IMR-90 (cell line): ENCODE results near the gene EIF4E3. TPM values are rescaled to one million over a fixed set of nuclear protein-coding genes. Genes with fewer than 3 reads are reported as not detected.

ENCODE experiments used
- ATAC-seq: fragments of 200-7000 bp; cut with Tn5 transposase; 2 replicates; pipeline ENCODE4 v1.9.1; 2020; ENCODE audit warnings: low read depth, mild to moderate bottlenecking, moderate library complexity
- BruUV-seq: library from RNA; stranded (reverse); fragments of 400-500 nt; replicated peaks from 2 replicates; lab custom pipeline; 2021; lab: Mats Ljungman, UMichigan
- CTCF ChIA-PET: fragments of 300-600 bp; formaldehyde crosslinking; extraction: SDS; loops from one replicate; lab custom pipeline; 2021; ENCODE audit warnings: antibody characterized with exemption; lab: Yijun Ruan, JAX
- POLR2A ChIA-PET: fragments of 300-600 bp; sonication (Branson Sonifier 250); formaldehyde crosslinking; loops from one replicate; lab custom pipeline; 2022; ENCODE audit warnings: antibody characterized with exemption; ENCODE audit not compliant: unreplicated experiment; lab: Charles Lee
- DNase-seq: peaks from one replicate; pipeline ENCODE4 v3.0.0; 2013
- H2AFZ ChIP-seq: replicated peaks from 2 replicates; pipeline ENCODE3; 2013; ENCODE audit warnings: low read length, mild to moderate bottlenecking; ENCODE audit not compliant: poor library complexity
- H2AK5ac ChIP-seq: 2 replicates; pipeline ENCODE4 v1.6.1; 2013; ENCODE audit warnings: low read depth, low read length, inconsistent platforms
- H2AK9ac ChIP-seq: replicated peaks from 2 replicates; pipeline ENCODE3; 2013; ENCODE audit warnings: mild to moderate bottlenecking, low read depth, low read length, moderate library complexity; ENCODE audit not compliant: poor library complexity
- H2BK120ac ChIP-seq: 2 replicates; pipeline ENCODE4 v1.6.1; 2013; ENCODE audit warnings: low read depth, low read length, inconsistent platforms
- H2BK15ac ChIP-seq: 3 replicates; pipeline ENCODE4 v1.6.1; 2013; ENCODE audit warnings: low read depth, low read length, inconsistent platforms
- H2BK20ac ChIP-seq: 2 replicates; pipeline ENCODE4 v1.6.1; 2013; ENCODE audit warnings: low read depth, mild to moderate bottlenecking, inconsistent platforms, low read length, moderate library complexity
- H2BK5ac ChIP-seq: 2 replicates; pipeline ENCODE4 v1.6.1; 2013; ENCODE audit warnings: mild to moderate bottlenecking, low read depth, low read length, inconsistent platforms; ENCODE audit not compliant: poor library complexity, severe bottlenecking
- H3K14ac ChIP-seq: replicated peaks from 2 replicates; pipeline ENCODE4 v1.6.1; 2013; ENCODE audit warnings: low read depth, low read length, inconsistent platforms
- H3K18ac ChIP-seq: 2 replicates; pipeline ENCODE4 v1.6.1; 2013; ENCODE audit warnings: low read depth, low read length, control low read depth
- H3K23ac ChIP-seq: 2 replicates; pipeline ENCODE4 v1.6.1; 2013; ENCODE audit warnings: low read depth, low read length, inconsistent platforms
- H3K27ac ChIP-seq: 2 replicates; pipeline ENCODE4 v1.5.1; 2013; ENCODE audit warnings: mild to moderate bottlenecking, control low read depth, low read length; ENCODE audit not compliant: insufficient read depth
- H3K27me3 ChIP-seq: 2 replicates; pipeline ENCODE4 v1.6.1; 2013; ENCODE audit warnings: low read length; ENCODE audit not compliant: control insufficient read depth, insufficient read depth
- H3K36me3 ChIP-seq: 2 replicates; pipeline ENCODE4 v1.6.1; 2013; ENCODE audit warnings: low read length, mixed read lengths; ENCODE audit not compliant: control insufficient read depth, insufficient read depth
- H3K4ac ChIP-seq: 2 replicates; pipeline ENCODE4 v1.6.1; 2013; ENCODE audit warnings: low read depth, low read length, inconsistent platforms
- H3K4me1 ChIP-seq: 2 replicates; pipeline ENCODE4 v1.6.1; 2013; ENCODE audit warnings: low read length, mixed read lengths; ENCODE audit not compliant: control insufficient read depth, insufficient read depth
- H3K4me2 ChIP-seq: 2 replicates; pipeline ENCODE4 v1.6.1; 2013; ENCODE audit warnings: low read depth, mild to moderate bottlenecking, control low read depth, low read length, moderate library complexity
- H3K4me3 ChIP-seq: 2 replicates; pipeline ENCODE4 v1.5.1; 2013; ENCODE audit warnings: low read depth, mild to moderate bottlenecking, control low read depth, low read length, moderate library complexity; ENCODE audit not compliant: insufficient read depth
- H3K56ac ChIP-seq: 2 replicates; pipeline ENCODE4 v1.6.1; 2013; ENCODE audit warnings: low read length, inconsistent platforms; ENCODE audit not compliant: insufficient read depth; ENCODE audit errors: extremely low read depth
- H3K79me1 ChIP-seq, 2 experiments: 2 replicates each; pipeline ENCODE4 v1.6.1; 2013; ENCODE audit warnings: low read length in 2 of 2, inconsistent platforms in 1 of 2, low read depth in 1 of 2
- H3K9ac ChIP-seq: 2 replicates; pipeline ENCODE4 v1.6.1; 2013; ENCODE audit warnings: low read depth, low read length, control low read depth
- H3K9me1 ChIP-seq: 2 replicates; pipeline ENCODE4 v1.6.1; 2013; ENCODE audit warnings: low read length, inconsistent platforms; ENCODE audit not compliant: insufficient read depth
- H3K9me3 ChIP-seq: 2 replicates; pipeline ENCODE4 v1.6.1; 2013; ENCODE audit warnings: low read length; ENCODE audit not compliant: control insufficient read depth, insufficient read depth
- H4K20me1 ChIP-seq: 2 replicates; pipeline ENCODE4 v1.6.1; 2013; ENCODE audit warnings: low read length, inconsistent platforms; ENCODE audit not compliant: insufficient read depth
- H4K5ac ChIP-seq: 2 replicates; pipeline ENCODE4 v1.6.1; 2013; ENCODE audit warnings: mild to moderate bottlenecking, low read depth, low read length, control low read depth
- H4K8ac ChIP-seq, 2 experiments: 2 replicates each; pipeline ENCODE4 v1.6.1; 2013; ENCODE audit warnings: low read depth in 2 of 2, low read length in 2 of 2, control low read depth in 1 of 2, inconsistent platforms in 1 of 2
- H4K91ac ChIP-seq: 2 replicates; pipeline ENCODE4 v1.6.1; 2013; ENCODE audit warnings: low read depth, low read length, inconsistent platforms; ENCODE audit not compliant: insufficient read depth
- BHLHE40 ChIP-seq: fragments of 150-350 bp; IDR thresholded peaks from 2 replicates; pipeline ENCODE4 v1.6.1; 2016; ENCODE audit warnings: mild to moderate bottlenecking, low read depth, low read length
- CEBPB ChIP-seq: IDR thresholded peaks from 2 replicates; pipeline ENCODE4 v1.6.1; 2012; ENCODE audit warnings: low read depth, low read length, improper control_type of control experiment
- CHD1 ChIP-seq: IDR thresholded peaks from 2 replicates; pipeline ENCODE4 v1.6.1; 2012; ENCODE audit warnings: low read depth, low read length, improper control_type of control experiment
- CTCF ChIP-seq: conservative IDR thresholded peaks from 2 replicates; pipeline ENCODE4 v1.5.1; 2012; ENCODE audit warnings: mild to moderate bottlenecking, low read depth, low read length, improper control_type of control experiment
- ELK1 ChIP-seq: fragments of 150-350 bp; IDR thresholded peaks from 2 replicates; pipeline ENCODE4 v1.6.1; 2016; ENCODE audit warnings: low read depth, mild to moderate bottlenecking, low read length, moderate library complexity, borderline replicate concordance
- FOS ChIP-seq: fragments of 150-350 bp; IDR thresholded peaks from 2 replicates; pipeline ENCODE4 v1.6.1; 2016; ENCODE audit warnings: low read depth, low read length
- MAFK ChIP-seq: IDR thresholded peaks from 2 replicates; pipeline ENCODE4 v1.6.1; 2012; ENCODE audit warnings: low read depth, low read length, improper control_type of control experiment
- MAZ ChIP-seq: IDR thresholded peaks from 2 replicates; pipeline ENCODE4 v1.6.1; 2012; ENCODE audit warnings: low read depth, mild to moderate bottlenecking, low read length, improper control_type of control experiment, moderate library complexity, borderline replicate concordance
- MXI1 ChIP-seq: IDR thresholded peaks from 2 replicates; pipeline ENCODE4 v1.6.1; 2012; ENCODE audit warnings: low read depth, mild to moderate bottlenecking, low read length, moderate library complexity, borderline replicate concordance
- NFE2L2 ChIP-seq: fragments of 150-350 bp; IDR thresholded peaks from 2 replicates; pipeline ENCODE4 v1.6.1; 2016; ENCODE audit warnings: low read depth, mild to moderate bottlenecking, low read length
- POLR2A ChIP-seq: IDR thresholded peaks from 2 replicates; pipeline ENCODE4 v1.6.1; 2012; ENCODE audit warnings: mild to moderate bottlenecking, low read depth, low read length
- RAD21 ChIP-seq: IDR thresholded peaks from 2 replicates; pipeline ENCODE4 v1.6.1; 2012; ENCODE audit warnings: low read length, improper control_type of control experiment
- RCOR1 ChIP-seq: IDR thresholded peaks from 2 replicates; pipeline ENCODE4 v1.6.1; 2012; ENCODE audit warnings: mild to moderate bottlenecking, low read length, improper control_type of control experiment; ENCODE audit not compliant: insufficient replicate concordance
- RFX5 ChIP-seq: IDR thresholded peaks from 2 replicates; pipeline ENCODE4 v1.8.0; 2012; ENCODE audit warnings: low read depth, mild to moderate bottlenecking, low read length, moderate library complexity
- SMC3 ChIP-seq: fragments of 150-350 bp; IDR thresholded peaks from 2 replicates; pipeline ENCODE4 v1.6.1; 2016; ENCODE audit warnings: low read depth, mild to moderate bottlenecking, antibody characterized with exemption, low read length, moderate library complexity
- whole genome bisulfite sequencing, 2 experiments: methylation state at CpG; one replicate each; pipeline versions ENCODE4 v1.1.5 to v1.1.7; 2013; ENCODE audit warnings: missing lambda C conversion rate in 2 of 2; ENCODE audit not compliant: insufficient read length in 1 of 2; ENCODE audit errors: extremely low coverage in 2 of 2; 5-methylcytosine and 5-hydroxymethylcytosine counted together
- dilution Hi-C: fragments of 300-500 bp; cut with HindIII; formaldehyde crosslinking; loops from one replicate; pipeline ENCODE4 v1.14.3; 2018; ENCODE audit warnings: low sequenced_read_pairs; ENCODE audit not compliant: unreplicated experiment
- in situ Hi-C: fragments of 300-500 bp; cut with MboI; formaldehyde crosslinking; loops from 3 replicates; pipeline ENCODE4 v1.14.3; 2019; ENCODE audit warnings: low sequenced_read_pairs, inconsistent platforms, mixed read lengths
- intact Hi-C: fragments of 100-400 bp; cut with micrococcal nuclease; formaldehyde crosslinking; loops from 2 replicates; pipeline ENCODE4 v1.10.0; 2022
- polyA plus RNA-seq, 3 experiments: library from polyadenylated mRNA; depleted of rRNA; stranded (reverse); fragments of >200 nt; gene quantifications; 2 replicates each; pipeline ENCODE4 v1.2.3, GENCODE V29; 2012; ENCODE audit warnings: low replicate concordance in 1 of 3
- total RNA-seq: library from RNA; depleted of rRNA; stranded (reverse); fragments of >200 nt; gene quantifications from 2 replicates; pipeline ENCODE4 v1.2.3, GENCODE V29; 2012
- TF ChIP-seq, protein P1 (sequence below): fragments of 150-350 bp; IDR thresholded peaks from 2 replicates; pipeline ENCODE4 v1.6.1; 2017; ENCODE audit warnings: mild to moderate bottlenecking, antibody characterized with exemption, low read length, low read depth

EIF4E3 gene
- total and polyA plus RNA-seq, 2 of the 4 experiments (the other 2 are of a cell fraction): 0.72 to 1.1 TPM

DNA sequence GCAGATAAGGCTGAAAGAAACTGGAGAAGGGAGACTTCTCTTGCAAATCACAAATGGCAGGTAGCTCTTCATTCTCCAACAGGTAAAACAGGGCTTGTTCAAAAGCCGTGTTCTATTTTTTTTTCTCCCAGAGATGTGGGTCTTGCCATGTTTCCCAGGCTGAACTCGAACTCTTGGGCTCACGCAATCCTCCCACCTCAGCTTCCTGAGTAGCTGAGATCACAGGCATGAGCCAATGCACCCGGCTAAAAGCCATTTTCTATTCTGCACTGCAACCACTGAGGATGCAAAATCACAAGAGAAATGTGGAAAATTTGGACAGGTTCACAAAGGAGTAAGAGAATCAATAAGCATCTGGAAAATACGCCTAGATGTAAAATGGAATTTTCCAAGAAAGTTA is 19.5 kb downstream of the EIF4E3 start:
- in situ Hi-C loops: no loop called here
- Histone ChIP-seq H3K27ac (no peak overlapping the region), H3K9me1 (no peaks in the 10 kb centered on the region), H2BK5ac (no peak overlapping the region), H3K14ac (no peak overlapping the region), H3K4ac (no peak overlapping the region), H4K20me1 (no peaks in the 10 kb centered on the region), H2BK120ac (no peak overlapping the region), H3K27me3 (peaks cover 11% of the 10 kb centered on the region), H3K18ac (no peak overlapping the region), H3K4me2 (no peak overlapping the region), H3K4me1 (no peaks in the 10 kb centered on the region; the same call in 1 of the 2 replicates), H2AK5ac (no peak overlapping the region), H3K9me3 (no peaks in the 10 kb centered on the region), H4K91ac (no peak overlapping the region), H2AFZ (no peak overlapping the region), H4K5ac (no peak overlapping the region), H2BK20ac (no peak overlapping the region), H3K4me3 (no peak overlapping the region), H3K23ac (no peak overlapping the region), H3K56ac (no peak overlapping the region), H3K36me3 (no peaks in the 10 kb centered on the region), H2AK9ac (no peak overlapping the region), H4K8ac (no peak overlapping the region), H3K79me1 (no peaks in the 10 kb centered on the region), H2BK15ac (no peak overlapping the region), H3K9ac (no peak overlapping the region)
- ATAC-seq (no peak), DNase-seq (no peak)
- no TSS peak for BruUV-seq
- dilution Hi-C loops: no loop called here
- WGBS, 2 experiments: 100% methylated on average over 2 of the region's 5 CpGs; no CpG with 5 or more reads in 1 of the 2 experiments
- TF ChIP-seq RFX5 (no peak), RAD21 (no peak), CHD1 (no peak), RCOR1 (no peak), POLR2A (no peak), NFE2L2 (no peak), BHLHE40 (no peak), CEBPB (no peak), SMC3 (no peak), FOS (no peak), CTCF (no peak), MAFK (no peak), ELK1 (no peak), MXI1 (no peak), MAZ (no peak)
- TF ChIP-seq, protein P1, sequence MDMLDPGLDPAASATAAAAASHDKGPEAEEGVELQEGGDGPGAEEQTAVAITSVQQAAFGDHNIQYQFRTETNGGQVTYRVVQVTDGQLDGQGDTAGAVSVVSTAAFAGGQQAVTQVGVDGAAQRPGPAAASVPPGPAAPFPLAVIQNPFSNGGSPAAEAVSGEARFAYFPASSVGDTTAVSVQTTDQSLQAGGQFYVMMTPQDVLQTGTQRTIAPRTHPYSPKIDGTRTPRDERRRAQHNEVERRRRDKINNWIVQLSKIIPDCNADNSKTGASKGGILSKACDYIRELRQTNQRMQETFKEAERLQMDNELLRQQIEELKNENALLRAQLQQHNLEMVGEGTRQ: no peak
- CTCF ChIA-PET: no interaction called here
- intact Hi-C loops: no loop called here
- POLR2A ChIA-PET: no interaction called here
